Muscle layer of colon (tissue), 2 donors: ENCODE measurements around the gene GRIFIN.
A peak's percentile ranks its signal among the peaks of the same experiment; 100 is the strongest.
"Not testable (repeated sequence)": the region's sequence is repeated elsewhere in the genome, so short reads cannot be mapped to it uniquely, and the experiment has no call there.

Source experiments
- H3K27ac ChIP-seq: one replicate; pipeline ENCODE4 v1.7.0; 2013; ENCODE audit warnings: low read depth, mild to moderate bottlenecking, low read length, moderate library complexity
- H3K27me3 ChIP-seq, 2 donors: one replicate each; pipeline ENCODE4 v1.7.0; 2013; ENCODE audit warnings: low read length in 2 of 2, mild to moderate bottlenecking in 2 of 2; ENCODE audit not compliant: insufficient read depth in 2 of 2, control insufficient read depth in 1 of 2
- H3K36me3 ChIP-seq: one replicate; pipeline ENCODE4 v1.7.0; 2013; ENCODE audit warnings: mild to moderate bottlenecking, low read length; ENCODE audit not compliant: insufficient read depth
- H3K4me1 ChIP-seq: one replicate; pipeline ENCODE4 v1.7.0; 2013; ENCODE audit warnings: mild to moderate bottlenecking, low read length; ENCODE audit not compliant: insufficient read depth
- H3K4me3 ChIP-seq, 2 donors: one replicate each; pipeline ENCODE4 v1.7.0; 2013; ENCODE audit warnings: low read length in 2 of 2, low read depth in 1 of 2, mild to moderate bottlenecking in 1 of 2, moderate library complexity in 1 of 2
- H3K9ac ChIP-seq: one replicate; pipeline ENCODE4 v1.7.0; 2013; ENCODE audit warnings: low read length
- H3K9me3 ChIP-seq: one replicate; pipeline ENCODE4 v1.7.0; 2013; ENCODE audit warnings: mild to moderate bottlenecking, low read length
- donor health status: abdominal sarcoma.
- donor health status: Adenocarcinoma of cecum.

GRIFIN gene

GRCh38 chr7:2461268-2462026, 14.8 kb downstream of the GRIFIN start:
- no peaks in the 10 kb centered on the region for H3K4me1 ChIP-seq
- no peak overlapping the region for H3K9ac ChIP-seq
- H3K27ac ChIP-seq: no peak overlapping the region
- H3K9me3 ChIP-seq: no peaks in the 10 kb centered on the region
- no peaks in the 10 kb centered on the region for H3K27me3 ChIP-seq
- H3K36me3 ChIP-seq: no peaks in the 10 kb centered on the region
- H3K4me3 ChIP-seq: no peak overlapping the region

DNA sequence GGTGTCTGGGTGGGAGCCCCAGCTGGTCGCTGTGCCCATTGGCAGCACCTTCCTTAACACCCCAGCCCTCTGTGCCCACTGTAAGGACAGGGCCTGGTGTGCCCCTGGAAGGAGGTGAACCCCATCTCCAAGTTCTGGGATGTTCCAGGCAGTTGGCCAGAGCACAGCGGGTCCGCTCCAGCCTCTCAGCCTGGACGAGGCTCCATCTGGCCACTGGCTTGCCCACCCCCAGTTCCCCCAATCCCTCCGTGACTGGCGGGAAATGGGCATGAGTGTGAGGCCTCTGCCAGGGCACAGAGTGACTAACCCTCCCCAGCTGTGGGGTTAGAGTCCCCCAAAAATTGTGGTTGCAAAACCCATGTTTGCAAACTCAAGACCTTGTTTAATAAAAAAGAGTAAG, 15.6 kb downstream of the GRIFIN start:
- H3K4me3 ChIP-seq: no peak overlapping the region
- H3K9ac ChIP-seq: no peak overlapping the region
- H3K27ac ChIP-seq: no peak overlapping the region

GRCh38 chr7:2460188-2460587, 16.0 kb downstream of the GRIFIN start:
- H3K27me3 ChIP-seq: no peaks in the 10 kb centered on the region
- no peak overlapping the region for H3K4me3 ChIP-seq
- no peaks in the 10 kb centered on the region for H3K9me3 ChIP-seq
- H3K36me3 ChIP-seq: no peaks in the 10 kb centered on the region
- H3K9ac ChIP-seq: no peak overlapping the region
- no peaks in the 10 kb centered on the region for H3K4me1 ChIP-seq
- H3K27ac ChIP-seq: no peak overlapping the region

More for the DNA sequence above, 15.6 kb downstream of the GRIFIN start:
- Histone ChIP-seq H3K4me1 (no peaks in the 10 kb centered on the region), H3K9me3 (no peaks in the 10 kb centered on the region), H3K36me3 (no peaks in the 10 kb centered on the region), H3K27me3 (no peaks in the 10 kb centered on the region)

DNA sequence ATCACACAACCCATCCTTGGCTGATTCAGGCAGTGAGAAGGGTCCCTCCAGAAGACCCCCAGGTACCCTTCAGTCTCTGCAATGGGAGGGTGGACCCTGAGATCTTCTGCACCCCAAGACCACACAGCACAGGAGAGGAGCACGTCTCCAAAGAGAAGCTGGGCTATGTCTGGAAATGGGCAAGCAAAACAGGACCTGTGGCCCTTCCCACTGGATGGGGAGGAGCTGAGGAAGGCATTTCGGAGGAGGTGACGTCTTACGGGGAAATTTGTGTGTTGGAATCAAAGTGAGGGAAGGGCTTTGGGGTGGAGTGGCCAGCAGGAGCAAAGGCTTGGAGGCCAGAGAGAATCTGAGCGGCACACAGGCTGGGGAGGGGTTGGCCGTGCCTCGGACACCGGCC, 16.5 kb downstream of the GRIFIN start:
- Histone ChIP-seq H3K4me3 (no peak overlapping the region), H3K9me3 (no peaks in the 10 kb centered on the region), H3K4me1 (no peaks in the 10 kb centered on the region), H3K27me3 (no peaks in the 10 kb centered on the region), H3K9ac (no peak overlapping the region), H3K36me3 (no peaks in the 10 kb centered on the region), H3K27ac (no peak overlapping the region)

DNA sequence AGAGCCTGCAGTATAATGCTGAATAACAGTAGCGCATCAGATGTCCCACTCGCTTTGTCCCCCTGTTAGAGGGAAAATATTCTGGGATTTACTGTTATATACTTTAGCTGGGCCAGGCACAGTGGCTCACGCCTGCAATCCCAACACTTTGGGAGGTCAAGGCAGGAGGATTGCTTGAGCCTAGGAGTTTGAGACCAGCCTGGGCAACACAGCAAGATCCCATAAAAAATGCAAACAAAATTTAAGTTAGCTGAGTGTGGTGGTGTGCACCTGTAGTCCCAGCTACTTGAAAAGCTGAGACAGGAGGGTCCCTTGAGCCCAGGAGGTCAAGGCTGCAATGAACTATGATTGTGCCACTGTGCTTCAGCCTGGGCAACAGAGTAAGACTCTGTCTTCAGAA, 22.3 kb downstream of the GRIFIN start:
- not testable (repeated sequence) for H3K27ac ChIP-seq, H3K36me3 ChIP-seq, H3K27me3 ChIP-seq, H3K9ac ChIP-seq, H3K4me1 ChIP-seq, H3K9me3 ChIP-seq, H3K4me3 ChIP-seq

GRCh38 chr7:2452643-2453270, 23.4 kb downstream of the GRIFIN start:
- Histone ChIP-seq H3K4me1 (peaks cover 8% of the 10 kb centered on the region), H3K27me3 (no peaks in the 10 kb centered on the region), H3K9ac (no peak overlapping the region), H3K36me3 (no peaks in the 10 kb centered on the region), H3K27ac (no peak overlapping the region), H3K9me3 (no peaks in the 10 kb centered on the region), H3K4me3 (no peak overlapping the region)

DNA sequence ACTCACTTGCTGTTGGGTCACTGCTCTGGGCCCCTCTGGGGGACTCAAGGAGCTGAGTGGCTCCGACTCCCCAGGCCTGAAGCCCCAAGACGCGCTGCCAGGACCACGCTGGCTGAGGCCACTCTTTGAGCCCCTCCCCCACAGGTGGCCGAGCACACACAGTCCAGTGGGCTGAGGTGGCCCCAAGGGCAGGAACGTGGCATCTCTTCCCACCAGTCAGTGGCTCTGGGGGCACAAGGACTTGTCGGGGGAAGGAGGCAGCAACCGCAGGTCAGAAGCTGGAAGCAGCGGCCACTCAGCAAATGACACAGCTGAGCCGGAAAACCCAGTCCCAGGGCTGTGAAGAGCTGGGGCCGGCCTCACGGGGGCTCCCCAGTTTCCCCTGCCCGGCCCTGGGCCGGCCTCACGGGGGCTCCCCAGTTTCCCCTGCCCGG, 24.1 kb downstream of the GRIFIN start:
- Histone ChIP-seq H3K9me3 (no peaks in the 10 kb centered on the region), H3K27me3 (no peaks in the 10 kb centered on the region), H3K4me1 (peaks cover 8% of the 10 kb centered on the region), H3K4me3 (peak overlapping the region; percentile 50 to 68), H3K36me3 (no peaks in the 10 kb centered on the region), H3K9ac (no peak overlapping the region), H3K27ac (no peak overlapping the region)

GRCh38 chr7:2451171-2452073, 24.8 kb downstream of the GRIFIN start:
- Histone ChIP-seq H3K9me3 (no peaks in the 10 kb centered on the region), H3K27ac (no peak overlapping the region), H3K36me3 (no peaks in the 10 kb centered on the region), H3K9ac (no peak overlapping the region), H3K4me3 (peak overlapping the region; percentile 50 to 68), H3K4me1 (peaks cover 8% of the 10 kb centered on the region), H3K27me3 (no peaks in the 10 kb centered on the region)

DNA sequence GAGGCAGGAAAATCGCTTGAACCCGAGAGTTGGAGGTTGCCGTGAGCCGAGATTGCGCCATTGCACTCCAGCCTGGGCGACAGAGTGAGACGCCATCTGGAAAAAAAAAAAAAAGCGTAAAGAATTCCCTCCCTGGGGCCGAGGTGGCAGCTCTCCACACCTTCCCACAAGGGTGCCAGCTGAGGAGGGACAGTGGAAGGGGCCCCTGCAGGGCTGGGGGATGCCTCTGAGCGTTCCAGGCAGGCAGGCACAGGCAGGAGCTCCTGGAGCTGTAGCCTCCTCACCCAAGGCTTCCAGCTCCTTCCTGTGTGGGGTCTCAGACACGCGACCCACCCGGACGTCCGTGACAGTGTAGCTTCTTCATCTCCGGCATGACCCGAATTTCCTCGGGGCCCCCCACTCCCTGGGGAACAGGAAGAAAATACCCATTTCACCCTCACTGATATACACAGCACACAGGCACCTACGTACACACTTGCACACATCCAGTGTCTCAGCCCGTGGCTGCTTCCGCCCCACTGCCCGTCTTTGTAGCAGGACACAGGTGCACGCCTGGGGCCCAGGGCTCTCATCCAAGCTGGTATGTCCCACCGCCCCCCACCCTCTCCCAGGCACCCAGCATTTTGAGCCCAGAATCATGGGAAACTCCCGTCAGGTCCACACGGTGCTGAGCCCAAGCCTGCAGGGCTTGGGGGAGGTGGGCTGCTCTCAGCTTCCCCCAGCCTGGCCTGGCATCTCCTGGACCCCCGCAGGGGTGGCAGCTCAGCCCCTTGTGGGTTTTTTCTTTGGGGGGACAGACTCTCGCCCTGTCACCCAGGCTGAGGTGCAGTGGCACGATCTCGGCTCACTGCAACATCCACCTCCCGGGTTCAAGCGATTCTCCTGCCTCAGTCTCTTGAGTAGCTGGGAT, 25.7 kb downstream of the GRIFIN start:
- H3K27ac ChIP-seq: no peak overlapping the region
- H3K4me3 ChIP-seq: no peak overlapping the region
- no peak overlapping the region for H3K9ac ChIP-seq

GRCh38 chr7:2446676-2447075, 29.5 kb downstream of the GRIFIN start:
- Histone ChIP-seq H3K9ac (no peak overlapping the region), H3K4me3 (no peak overlapping the region), H3K4me1 (peaks cover 6% of the 10 kb centered on the region), H3K27ac (no peak overlapping the region), H3K9me3 (no peaks in the 10 kb centered on the region), H3K27me3 (no peaks in the 10 kb centered on the region), H3K36me3 (no peaks in the 10 kb centered on the region)

More for the DNA sequence above, 25.7 kb downstream of the GRIFIN start:
- Histone ChIP-seq H3K4me1 (peaks cover 8% of the 10 kb centered on the region), H3K27me3 (no peaks in the 10 kb centered on the region), H3K36me3 (no peaks in the 10 kb centered on the region), H3K9me3 (no peaks in the 10 kb centered on the region)
